Tibial artery (tissue), 4 donors: Measurements from ENCODE around the gene TRIM63.

Source experiments
- DNase-seq, 2 donors: peaks; one replicate each; pipeline ENCODE4 v3.0.0-alpha.2; 2019
- H3K27ac ChIP-seq, 2 donors: fragments of 200-600 bp; sonication (generic) in 1 of 2; 1 replicate in 1 of 2; 2 replicates in 1 of 2; pipeline ENCODE4 v1.5.1; 2018 to 2019; ENCODE audit warnings: mild to moderate bottlenecking in 1 of 2
- H3K27me3 ChIP-seq, 2 donors: fragments of 200-600 bp; sonication (generic) in 1 of 2; one replicate each; pipeline versions ENCODE4 v1.5.1 to v1.6.0; 2016 to 2019
- H3K36me3 ChIP-seq, 3 donors: fragments of 200-600 bp; sonication (generic) in 2 of 3; one replicate each; pipeline ENCODE4 v1.5.1; 2016 to 2019; ENCODE audit warnings: mild to moderate bottlenecking in 2 of 3
- H3K4me1 ChIP-seq, 4 donors: fragments of 200-600 bp; sonication (generic) in 2 of 4; 1 replicate in 3 of 4; 2 replicates in 1 of 4; pipeline ENCODE4 v1.5.1; 2016 to 2019
- H3K4me3 ChIP-seq, 2 donors: fragments of 200-600 bp; sonication (generic) in 1 of 2; 1 replicate in 1 of 2; 2 replicates in 1 of 2; pipeline ENCODE4 v1.5.1; 2018 to 2019; ENCODE audit warnings: mild to moderate bottlenecking in 2 of 2
- H3K9me3 ChIP-seq, 3 donors: fragments of 200-600 bp; sonication (generic) in 1 of 3; one replicate each; pipeline ENCODE4 v1.5.1; 2016 to 2019
- intact Hi-C: fragments of 100-400 bp; cut with DNase I; formaldehyde crosslinking; loops from one replicate; pipeline ENCODE4 v1.15.0; 2023; ENCODE audit warnings: low total_unique reads
- TF ChIP-seq, protein P1 (sequence below), 2 experiments: fragments of 200-600 bp in 1 of 2; fragments of 450-650 bp in 1 of 2; IDR thresholded peaks; one replicate each; pipeline ENCODE4 v1.5.1; 2017 to 2019; ENCODE audit warnings: antibody characterized with exemption in 2 of 2, mild to moderate bottlenecking in 1 of 2, moderate library complexity in 1 of 2

TRIM63 gene

DNA sequence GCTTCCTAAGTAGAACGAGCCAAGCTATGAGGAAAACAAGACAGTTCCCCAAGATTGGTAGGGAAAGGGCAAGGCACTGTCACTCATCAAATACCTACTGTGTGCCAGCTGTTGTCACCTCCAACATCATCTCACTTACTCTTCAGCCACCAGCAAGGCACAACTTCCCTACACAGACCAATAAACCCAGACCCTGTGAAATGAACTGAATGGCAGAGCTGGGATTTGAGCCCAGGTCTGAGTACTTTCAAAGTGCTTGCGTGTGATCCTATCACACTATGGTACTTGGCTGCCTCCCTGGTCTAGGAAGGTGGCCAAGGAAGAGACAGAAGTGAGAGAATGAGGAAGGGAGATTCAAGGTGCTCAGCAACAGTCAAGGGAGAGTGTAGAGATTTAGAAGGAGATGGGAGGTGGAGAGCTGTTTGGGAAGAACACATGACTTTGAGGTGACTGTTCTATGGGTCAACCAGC lies 16.7 kb upstream of the TRIM63 start:
- no peaks in the 10 kb centered on the region for H3K4me1 ChIP-seq
- no peak overlapping the region for H3K27ac ChIP-seq
- no peak for DNase-seq
- no peaks in the 10 kb centered on the region for H3K9me3 ChIP-seq
- H3K4me3 ChIP-seq: no peak overlapping the region
- H3K36me3 ChIP-seq: no peaks in the 10 kb centered on the region
- H3K27me3 ChIP-seq: peaks cover 0 to 41% of the 10 kb centered on the region in 2 donors
- intact Hi-C loops: no loop called here
- TF ChIP-seq, protein P1, sequence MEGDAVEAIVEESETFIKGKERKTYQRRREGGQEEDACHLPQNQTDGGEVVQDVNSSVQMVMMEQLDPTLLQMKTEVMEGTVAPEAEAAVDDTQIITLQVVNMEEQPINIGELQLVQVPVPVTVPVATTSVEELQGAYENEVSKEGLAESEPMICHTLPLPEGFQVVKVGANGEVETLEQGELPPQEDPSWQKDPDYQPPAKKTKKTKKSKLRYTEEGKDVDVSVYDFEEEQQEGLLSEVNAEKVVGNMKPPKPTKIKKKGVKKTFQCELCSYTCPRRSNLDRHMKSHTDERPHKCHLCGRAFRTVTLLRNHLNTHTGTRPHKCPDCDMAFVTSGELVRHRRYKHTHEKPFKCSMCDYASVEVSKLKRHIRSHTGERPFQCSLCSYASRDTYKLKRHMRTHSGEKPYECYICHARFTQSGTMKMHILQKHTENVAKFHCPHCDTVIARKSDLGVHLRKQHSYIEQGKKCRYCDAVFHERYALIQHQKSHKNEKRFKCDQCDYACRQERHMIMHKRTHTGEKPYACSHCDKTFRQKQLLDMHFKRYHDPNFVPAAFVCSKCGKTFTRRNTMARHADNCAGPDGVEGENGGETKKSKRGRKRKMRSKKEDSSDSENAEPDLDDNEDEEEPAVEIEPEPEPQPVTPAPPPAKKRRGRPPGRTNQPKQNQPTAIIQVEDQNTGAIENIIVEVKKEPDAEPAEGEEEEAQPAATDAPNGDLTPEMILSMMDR (IDR thresholded peaks at IDR 0.05): no peak

DNA sequence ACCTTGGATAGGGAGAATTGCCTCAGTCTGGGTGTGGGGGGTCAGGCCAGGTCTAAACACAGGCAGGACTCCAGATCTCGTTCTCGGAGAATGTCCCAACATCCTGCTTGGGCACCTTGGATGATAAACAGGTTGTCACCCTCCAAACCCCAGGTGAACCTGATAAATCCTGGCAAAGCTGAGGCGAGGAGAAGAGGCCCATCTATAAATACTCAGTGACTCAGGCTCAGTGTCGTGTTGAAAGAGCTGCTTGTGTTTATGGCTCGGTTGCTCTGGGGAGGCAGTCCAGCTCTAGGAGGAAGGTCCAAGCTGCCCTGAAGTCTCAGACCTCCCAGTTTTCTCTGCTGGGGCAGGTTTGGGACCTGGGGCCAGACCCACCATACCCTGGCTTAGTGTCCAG lies 15.8 kb upstream of the TRIM63 start:
- no peaks in the 10 kb centered on the region for H3K36me3 ChIP-seq
- no peak overlapping the region for H3K4me3 ChIP-seq
- H3K27ac ChIP-seq: no peak overlapping the region
- DNase-seq: no peak
- peaks cover 0 to 37% of the 10 kb centered on the region in 2 donors for H3K27me3 ChIP-seq
- TF ChIP-seq, protein P1 (IDR thresholded peaks at IDR 0.05): no peak
- intact Hi-C loops: no loop called here
- no peaks in the 10 kb centered on the region for H3K4me1 ChIP-seq
- no peaks in the 10 kb centered on the region for H3K9me3 ChIP-seq

GRCh38 chr1:26082020-26082350 lies 14.6 kb upstream of the TRIM63 start:
- H3K9me3 ChIP-seq: no peaks in the 10 kb centered on the region
- no peak overlapping the region for H3K4me3 ChIP-seq
- no peaks in the 10 kb centered on the region for H3K4me1 ChIP-seq
- TF ChIP-seq, protein P1 (IDR thresholded peaks at IDR 0.05): no peak
- no peak for DNase-seq
- H3K27ac ChIP-seq: no peak overlapping the region
- intact Hi-C loops: no loop called here
- H3K36me3 ChIP-seq: no peaks in the 10 kb centered on the region
- H3K27me3 ChIP-seq: peaks cover 0 to 34% of the 10 kb centered on the region in 2 donors

DNA sequence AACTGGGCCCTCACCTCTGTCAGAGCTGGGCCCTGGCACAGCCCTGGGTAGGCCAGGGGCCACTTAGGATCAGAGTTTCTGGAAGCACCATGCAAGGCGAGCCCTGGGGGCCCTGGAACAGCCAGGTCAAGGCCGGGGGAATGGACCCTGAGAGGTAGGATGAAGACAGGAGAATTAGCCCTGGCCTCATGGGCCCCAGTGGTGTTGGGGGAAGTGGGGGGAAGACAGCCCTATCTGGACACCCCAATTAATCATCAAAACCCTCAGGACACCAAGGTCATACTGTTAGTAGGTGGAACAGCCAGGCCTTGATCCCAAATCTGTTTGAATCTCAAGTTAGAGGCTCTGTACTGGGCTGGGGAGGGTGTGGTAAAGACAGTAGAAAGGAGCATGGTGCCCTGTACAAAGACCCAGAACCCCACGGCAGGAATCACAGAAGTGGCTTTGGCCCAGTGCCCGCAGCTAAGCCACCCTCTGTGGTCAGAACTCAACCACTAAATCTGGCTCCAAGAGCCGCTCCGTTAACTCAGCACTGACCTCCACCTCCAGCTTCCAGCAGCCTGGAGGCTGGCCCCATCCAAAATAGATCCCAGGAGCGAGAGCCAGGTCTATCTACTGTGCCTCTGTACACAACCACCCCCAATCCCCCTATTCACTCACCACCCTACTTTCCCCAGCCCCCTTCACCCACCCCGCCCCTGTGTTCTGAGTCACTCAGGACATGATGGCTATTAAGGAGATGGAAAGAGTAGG lies 14.0 kb upstream of the TRIM63 start:
- intact Hi-C loops: no loop called here
- TF ChIP-seq, protein P1 (IDR thresholded peaks at IDR 0.05): no peak
- no peak for DNase-seq
- H3K36me3 ChIP-seq: no peaks in the 10 kb centered on the region
- H3K9me3 ChIP-seq: no peaks in the 10 kb centered on the region
- H3K4me3 ChIP-seq: no peak overlapping the region
- no peaks in the 10 kb centered on the region for H3K4me1 ChIP-seq
- peaks cover 0 to 37% of the 10 kb centered on the region in 2 donors for H3K27me3 ChIP-seq
- no peak overlapping the region for H3K27ac ChIP-seq

GRCh38 chr1:26079960-26080814 lies 12.8 kb upstream of the TRIM63 start:
- Histone ChIP-seq H3K27ac (no peak overlapping the region), H3K27me3 (peaks cover 0 to 42% of the 10 kb centered on the region in 2 donors), H3K36me3 (no peaks in the 10 kb centered on the region), H3K9me3 (no peaks in the 10 kb centered on the region), H3K4me3 (no peak overlapping the region), H3K4me1 (no peaks in the 10 kb centered on the region)
- intact Hi-C loops: no loop called here
- TF ChIP-seq, protein P1 (IDR thresholded peaks at IDR 0.05): no peak
- no peak for DNase-seq
